HG02678 (cell line): ENCODE measurements around the gene ARHGAP15.
"Not testable (repeated sequence)": the region's sequence is repeated elsewhere in the genome, so short reads cannot be mapped to it uniquely, and the experiment has no call there.

Experiments
- ATAC-seq: cut with Tn5 transposase; IDR thresholded peaks from one replicate; pipeline ENCODE4 v1.9.1; 2021; ENCODE audit warnings: mild to moderate bottlenecking, moderate library complexity; ENCODE audit not compliant: unreplicated experiment

The ARHGAP15 gene

GRCh38 chr2:143514413-143514812 is 385.2 kb downstream of the ARHGAP15 start:
- ATAC-seq = no peak

DNA sequence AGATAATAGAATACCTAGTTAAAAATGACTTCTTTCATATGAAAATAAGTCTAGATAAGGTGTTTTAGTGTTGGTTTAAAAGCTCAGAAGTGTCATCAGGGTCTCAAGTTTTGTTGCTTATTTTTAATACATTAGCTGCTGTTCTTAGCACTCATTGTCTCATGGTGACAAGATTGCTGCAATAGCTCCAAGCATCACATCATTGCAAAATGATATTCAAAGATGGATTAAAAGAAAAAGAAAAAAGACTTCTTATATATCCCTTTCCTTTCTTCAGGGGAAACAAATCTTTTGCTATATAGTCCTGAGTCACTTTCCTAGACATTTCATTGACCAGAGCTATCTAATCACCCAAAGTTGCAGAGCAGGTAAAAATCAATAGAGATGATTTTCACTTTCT is 386.1 kb downstream of the ARHGAP15 start:
- no peak for ATAC-seq

GRCh38 chr2:143519521-143519920 is 390.3 kb downstream of the ARHGAP15 start:
- ATAC-seq = no peak

GRCh38 chr2:143521396-143521795 is 392.2 kb downstream of the ARHGAP15 start:
- no peak for ATAC-seq

DNA sequence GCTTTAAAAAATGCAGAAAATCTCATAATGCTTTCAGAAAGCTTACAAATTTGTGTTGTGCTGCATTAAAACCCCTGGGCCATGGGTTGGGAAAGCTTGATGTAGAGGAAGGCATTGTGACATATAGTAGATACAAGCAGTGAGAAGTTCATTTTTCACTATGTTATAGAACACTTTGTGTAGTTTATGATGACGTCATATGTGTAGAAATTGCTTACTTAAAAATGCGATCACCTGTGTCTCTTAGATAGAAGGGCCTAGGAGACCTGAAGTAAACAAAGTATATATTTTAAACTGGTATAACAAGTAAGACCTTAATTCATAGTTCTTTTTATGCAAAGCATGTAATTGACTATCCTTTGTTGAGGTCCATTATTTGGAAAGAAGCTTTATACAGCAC is 393.5 kb downstream of the ARHGAP15 start:
- no peak for ATAC-seq

GRCh38 chr2:143524119-143524553 is 394.9 kb downstream of the ARHGAP15 start:
- no peak for ATAC-seq

DNA sequence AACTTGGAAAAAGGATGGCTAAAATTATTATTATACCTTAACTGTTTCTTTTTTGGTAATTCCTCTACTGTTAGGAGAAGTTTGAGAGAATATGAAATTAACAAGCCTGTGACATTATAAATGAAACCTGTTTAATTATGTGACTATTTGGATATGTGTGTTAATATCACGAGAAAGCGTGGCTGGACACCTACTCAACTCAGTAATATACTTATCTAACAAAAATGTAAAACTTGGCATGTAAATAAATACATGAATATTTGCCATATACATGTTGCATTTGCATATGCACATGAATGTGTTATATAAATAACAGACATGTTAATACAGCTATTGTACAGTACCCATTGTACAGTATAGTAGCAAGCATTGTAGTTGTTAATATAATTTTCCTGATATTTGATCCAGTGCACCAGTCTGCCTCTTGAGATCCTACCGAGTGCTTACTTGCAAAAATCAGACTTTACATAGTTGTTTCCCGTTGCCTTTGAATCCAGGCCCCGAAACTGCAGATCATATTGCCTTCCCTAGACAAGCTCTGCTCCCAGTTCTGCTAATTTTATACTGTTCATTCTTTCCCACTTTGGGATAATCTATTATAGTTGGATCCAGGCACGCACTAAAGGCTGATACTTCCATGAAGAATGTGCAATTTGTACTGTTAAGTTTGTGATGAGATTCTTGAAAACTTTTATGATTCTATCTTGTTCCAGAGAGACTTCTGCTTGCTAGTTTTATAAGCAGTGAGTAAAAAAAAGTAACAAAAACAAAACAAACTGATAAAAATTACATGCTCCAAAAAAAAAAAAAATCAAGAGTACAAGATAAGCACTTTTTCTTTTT is 395.6 kb downstream of the ARHGAP15 start:
- ATAC-seq = no peak

- ATAC-seq = no peak
These were observed 396.2 kb downstream of the ARHGAP15 start for GRCh38 chr2:143525402-143525860.

- ATAC-seq = no peak
These were observed 397.3 kb downstream of the ARHGAP15 start for GRCh38 chr2:143526498-143526897.

GRCh38 chr2:143528021-143528420 is 398.8 kb downstream of the ARHGAP15 start:
- no peak for ATAC-seq

- ATAC-seq = no peak
These were observed 400.0 kb downstream of the ARHGAP15 start for GRCh38 chr2:143529118-143529720.

- ATAC-seq = no peak
These were observed 401.5 kb downstream of the ARHGAP15 start for GRCh38 chr2:143530758-143531157.

DNA sequence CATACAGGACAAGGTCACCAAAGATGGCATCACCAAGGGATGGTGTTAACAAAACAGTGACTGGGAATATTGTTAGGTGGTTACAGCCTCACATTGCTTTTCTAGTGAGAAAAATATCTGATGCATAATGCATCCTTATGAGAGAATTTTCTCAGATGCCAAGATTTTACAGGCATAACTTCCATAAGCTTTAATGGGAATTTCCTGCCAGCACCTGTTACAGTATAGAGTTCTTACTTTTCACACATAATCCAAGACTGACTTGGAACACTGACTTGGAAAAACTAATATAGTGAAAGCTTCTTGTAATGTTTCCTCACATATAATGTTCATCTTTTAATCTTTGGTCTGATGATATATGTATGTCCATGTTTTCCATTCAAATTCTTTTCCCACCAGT is 402.8 kb downstream of the ARHGAP15 start:
- no peak for ATAC-seq

GRCh38 chr2:143533846-143534245 is 404.6 kb downstream of the ARHGAP15 start:
- ATAC-seq = no peak

- no peak for ATAC-seq
These were observed 406.6 kb downstream of the ARHGAP15 start for GRCh38 chr2:143535802-143536201.

- ATAC-seq = not testable (repeated sequence)
These were observed 412.7 kb downstream of the ARHGAP15 start for GRCh38 chr2:143541899-143542298.

DNA sequence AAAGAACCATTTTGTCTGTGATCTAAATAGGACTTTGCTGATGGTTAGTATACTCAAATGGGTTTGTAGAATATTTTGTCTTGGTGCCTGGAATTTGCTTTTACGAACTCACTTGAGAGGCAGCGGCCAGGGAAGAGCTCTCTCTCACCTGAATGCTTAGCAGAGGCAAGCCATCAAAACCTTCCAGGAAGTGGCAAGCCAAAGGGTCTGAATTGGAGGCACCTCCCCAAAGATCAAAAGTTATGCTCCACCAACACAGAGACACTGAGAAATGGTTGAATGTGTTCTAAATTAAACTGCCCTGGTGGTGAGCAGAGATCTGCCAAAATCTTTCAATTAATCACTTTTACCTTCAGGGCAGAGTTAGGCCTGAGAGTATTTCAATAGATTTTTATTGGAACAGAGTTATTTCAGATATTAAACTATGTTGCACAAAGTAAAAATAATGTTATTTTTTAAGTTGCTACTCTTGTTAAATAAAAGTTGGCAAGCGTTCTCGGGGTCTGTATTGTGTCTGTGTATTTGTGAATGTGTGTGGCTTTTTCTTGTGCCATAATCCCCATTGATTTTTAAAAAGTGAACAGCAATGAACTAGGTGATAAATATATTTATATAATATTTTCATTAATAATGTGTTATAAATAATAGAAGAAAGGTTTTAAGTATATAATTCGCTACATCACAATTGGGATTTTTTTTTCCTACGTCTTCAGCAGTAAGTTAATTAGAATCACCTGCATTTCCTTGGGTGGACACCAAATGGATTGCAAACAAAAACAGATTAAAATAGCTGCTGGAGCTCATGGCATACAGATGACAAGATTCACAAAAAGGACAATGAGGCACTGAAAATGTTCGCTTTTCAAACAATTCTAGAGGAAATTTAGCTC is 416.1 kb downstream of the ARHGAP15 start:
- ATAC-seq = no peak

- no peak for ATAC-seq
These were observed 416.7 kb downstream of the ARHGAP15 start for GRCh38 chr2:143545949-143546255.

DNA sequence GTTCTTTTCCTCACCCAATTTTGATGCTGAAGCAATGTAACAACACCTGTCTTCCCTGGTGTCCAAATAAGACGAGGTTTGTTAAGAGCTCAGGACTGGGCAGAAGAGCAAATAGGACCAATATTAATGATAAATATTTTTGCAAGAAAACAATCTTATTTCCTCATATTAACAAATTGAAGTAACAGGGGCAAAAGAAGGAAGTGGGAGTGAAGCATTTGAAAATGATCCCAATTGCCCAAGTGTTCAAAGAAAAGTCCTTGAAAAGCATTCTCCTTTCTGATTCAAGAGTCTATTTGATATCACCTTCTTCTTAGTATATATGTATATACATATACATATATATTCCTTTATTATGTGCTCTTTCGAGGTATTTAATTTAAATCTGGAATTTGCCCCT is 418.8 kb downstream of the ARHGAP15 start:
- no peak for ATAC-seq

- ATAC-seq = no peak
These were observed 421.3 kb downstream of the ARHGAP15 start for GRCh38 chr2:143550500-143550899.

DNA sequence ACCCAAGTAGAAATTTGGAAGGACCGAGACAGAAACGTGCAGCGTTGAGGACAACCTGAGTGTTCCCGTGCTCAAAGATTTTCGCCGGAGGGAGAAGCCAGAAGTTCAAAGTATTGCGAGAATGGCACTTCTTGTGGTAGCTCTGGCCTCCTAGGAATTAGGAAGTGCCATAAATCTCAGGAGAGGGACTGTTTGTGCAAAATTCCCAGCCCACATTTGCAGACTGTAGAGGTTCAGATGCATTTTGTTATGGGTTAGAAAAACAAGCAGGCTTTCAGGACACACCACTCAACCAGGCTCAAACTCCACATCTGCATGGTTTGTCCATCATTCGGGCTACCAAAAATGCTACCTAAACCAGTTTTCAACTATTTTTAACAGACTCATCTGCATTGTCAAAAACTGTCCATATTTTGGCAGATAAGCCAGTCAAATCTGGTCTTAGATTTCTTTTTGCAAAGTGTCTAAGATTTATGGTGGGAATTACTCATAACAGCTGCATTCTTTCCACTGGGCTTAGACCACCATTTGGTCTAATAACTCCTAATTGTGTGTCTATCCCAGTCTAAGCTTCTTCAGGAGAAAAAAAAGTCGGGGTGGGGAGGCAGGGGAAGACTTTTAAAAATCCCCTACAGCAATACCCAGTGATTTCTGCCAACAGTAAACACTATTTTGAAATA is 422.9 kb downstream of the ARHGAP15 start:
- no peak for ATAC-seq
